Ovary (tissue), 3 donors: Measurements from ENCODE around the gene SLC29A3.

Source experiments
- POLR2A ChIP-seq: fragments of 450-650 bp; IDR thresholded peaks from one replicate; pipeline ENCODE4 v1.6.1; 2017; ENCODE audit warnings: antibody characterized with exemption, mild to moderate bottlenecking, moderate library complexity
- TF ChIP-seq, protein P1 (sequence below), 3 donors: fragments of 450-650 bp in 2 of 3; fragments of 200-600 bp in 1 of 3; IDR thresholded peaks; one replicate each; pipeline versions ENCODE4 v1.5.1 to v1.8.0; 2016 to 2022; ENCODE audit warnings: antibody characterized with exemption in 3 of 3, mild to moderate bottlenecking in 1 of 3
- donor health status: DM: no; HTN: no; CAD: no.

- TF ChIP-seq, protein P1, sequence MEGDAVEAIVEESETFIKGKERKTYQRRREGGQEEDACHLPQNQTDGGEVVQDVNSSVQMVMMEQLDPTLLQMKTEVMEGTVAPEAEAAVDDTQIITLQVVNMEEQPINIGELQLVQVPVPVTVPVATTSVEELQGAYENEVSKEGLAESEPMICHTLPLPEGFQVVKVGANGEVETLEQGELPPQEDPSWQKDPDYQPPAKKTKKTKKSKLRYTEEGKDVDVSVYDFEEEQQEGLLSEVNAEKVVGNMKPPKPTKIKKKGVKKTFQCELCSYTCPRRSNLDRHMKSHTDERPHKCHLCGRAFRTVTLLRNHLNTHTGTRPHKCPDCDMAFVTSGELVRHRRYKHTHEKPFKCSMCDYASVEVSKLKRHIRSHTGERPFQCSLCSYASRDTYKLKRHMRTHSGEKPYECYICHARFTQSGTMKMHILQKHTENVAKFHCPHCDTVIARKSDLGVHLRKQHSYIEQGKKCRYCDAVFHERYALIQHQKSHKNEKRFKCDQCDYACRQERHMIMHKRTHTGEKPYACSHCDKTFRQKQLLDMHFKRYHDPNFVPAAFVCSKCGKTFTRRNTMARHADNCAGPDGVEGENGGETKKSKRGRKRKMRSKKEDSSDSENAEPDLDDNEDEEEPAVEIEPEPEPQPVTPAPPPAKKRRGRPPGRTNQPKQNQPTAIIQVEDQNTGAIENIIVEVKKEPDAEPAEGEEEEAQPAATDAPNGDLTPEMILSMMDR (IDR thresholded peaks at IDR 0.05) = no peak
- TF ChIP-seq POLR2A = no peak
These were observed 27.7 kb downstream of the SLC29A3 start for GRCh38 chr10:71346731-71347130.
